Measurements from ENCODE around the gene CARD14.

CARD14 gene

GRCh38 chr17:80210348-80211108 is 40.7 kb downstream of the CARD14 start:
- DNase-seq (ENCODE audit: low read depth): no peak

DNA sequence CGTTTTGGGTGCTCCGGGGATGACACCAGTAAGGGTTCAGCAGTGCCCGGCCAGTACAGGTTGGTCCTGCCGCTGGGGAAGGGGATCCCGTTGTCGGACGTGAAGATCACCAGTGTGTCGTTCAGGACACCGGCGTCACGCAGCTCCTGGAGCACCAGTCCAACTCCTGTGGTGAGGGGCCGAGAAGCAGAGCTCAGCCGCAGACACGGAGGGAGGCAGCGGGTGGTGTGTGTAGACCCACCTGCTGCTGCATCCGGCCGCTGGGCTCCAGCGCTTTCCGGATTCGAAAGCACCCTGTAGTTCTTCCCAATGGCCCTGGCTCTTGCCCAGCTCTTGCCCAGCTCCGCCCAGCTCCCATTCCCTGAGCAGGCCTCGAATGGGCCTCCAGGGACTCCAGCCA is 42.3 kb downstream of the CARD14 start:
- DNase-seq (ENCODE audit: low read depth): no peak

DNA sequence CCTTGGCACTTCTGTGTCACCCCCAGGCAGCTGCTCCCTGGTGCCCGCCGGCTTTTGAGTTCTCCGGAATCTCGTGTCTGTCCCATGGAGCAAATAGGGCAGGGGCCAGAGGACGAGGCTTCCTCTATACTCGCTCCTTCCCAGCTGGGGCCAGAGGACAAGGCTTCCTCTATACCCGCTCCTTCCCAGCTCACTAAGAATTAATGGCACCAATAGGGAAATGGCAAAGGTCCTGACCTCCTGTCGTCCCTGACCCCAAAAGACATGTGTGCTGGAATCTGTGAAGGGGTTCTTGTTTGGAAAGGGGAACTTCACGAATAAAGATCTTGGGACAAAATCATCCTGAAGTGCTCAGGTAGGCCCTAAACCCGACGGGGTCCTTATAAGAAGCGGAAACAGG is 42.7 kb downstream of the CARD14 start:
- no peak for DNase-seq (ENCODE audit: low read depth)

GRCh38 chr17:80212962-80213642 is 43.3 kb downstream of the CARD14 start:
- DNase-seq (ENCODE audit: low read depth): no peak

DNA sequence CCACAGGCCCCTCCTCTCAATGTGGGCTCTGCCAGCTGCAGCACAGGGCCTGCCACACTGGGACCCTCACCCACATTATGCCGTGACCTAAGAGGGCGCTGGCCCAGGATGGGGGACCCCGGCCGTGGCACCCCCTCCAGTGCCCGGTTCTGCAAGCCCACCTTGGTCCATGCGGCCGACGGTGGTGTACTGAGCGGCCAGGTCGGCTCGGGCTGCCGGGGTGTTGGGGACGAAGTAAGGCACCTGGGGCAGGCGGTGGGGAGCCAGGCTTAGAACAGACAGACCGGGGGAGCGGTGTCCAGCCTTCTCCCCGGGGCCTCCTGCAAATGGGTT is 43.8 kb downstream of the CARD14 start:
- DNase-seq (ENCODE audit: low read depth): no peak

DNA sequence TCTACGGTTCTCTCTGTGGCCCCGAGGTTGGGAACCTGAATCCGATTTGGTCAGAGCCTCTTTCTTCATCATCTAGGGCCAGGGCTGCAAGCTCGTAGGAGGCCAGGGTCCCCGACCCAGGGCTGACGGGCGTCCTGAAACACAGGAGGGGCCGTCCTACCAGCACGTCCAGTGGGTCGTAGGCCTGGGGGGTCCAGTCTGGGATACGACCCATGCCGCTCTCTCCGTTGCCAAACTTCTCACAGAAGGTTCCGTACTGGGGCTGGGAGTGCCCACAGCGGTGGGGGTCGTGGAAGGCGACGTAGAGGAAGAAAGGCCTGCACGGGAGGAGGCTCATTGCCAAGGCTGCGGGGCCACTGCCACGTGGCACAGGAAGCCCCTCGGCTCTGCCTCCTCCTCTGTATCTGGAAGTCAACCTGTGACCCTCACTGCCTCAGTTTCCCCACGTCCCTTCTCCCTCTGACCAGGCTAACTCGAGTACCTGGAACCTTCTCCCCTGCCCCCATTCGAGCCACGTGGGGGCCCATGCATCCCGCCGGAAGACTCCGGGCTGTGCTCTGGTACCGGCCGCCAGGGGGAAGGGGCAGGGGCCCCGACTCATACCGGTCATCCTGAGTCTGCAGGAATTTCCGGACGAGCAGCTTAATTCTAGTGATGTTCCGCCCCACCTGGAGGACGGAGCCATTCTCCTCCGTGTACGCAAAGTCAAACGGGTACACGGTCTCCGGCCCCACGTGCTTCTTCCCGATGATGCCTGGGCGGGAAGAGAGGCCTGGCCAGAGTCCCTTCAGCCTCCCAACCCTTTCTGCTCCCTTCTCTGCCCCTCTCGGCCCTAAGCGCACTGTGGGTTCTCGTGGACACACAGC is 44.4 kb downstream of the CARD14 start:
- no peak for DNase-seq (ENCODE audit: low read depth)

- DNase-seq (ENCODE audit: low read depth): no peak
Measured at GRCh38 chr17:80214878-80215210, 45.0 kb downstream of the CARD14 start.

DNA sequence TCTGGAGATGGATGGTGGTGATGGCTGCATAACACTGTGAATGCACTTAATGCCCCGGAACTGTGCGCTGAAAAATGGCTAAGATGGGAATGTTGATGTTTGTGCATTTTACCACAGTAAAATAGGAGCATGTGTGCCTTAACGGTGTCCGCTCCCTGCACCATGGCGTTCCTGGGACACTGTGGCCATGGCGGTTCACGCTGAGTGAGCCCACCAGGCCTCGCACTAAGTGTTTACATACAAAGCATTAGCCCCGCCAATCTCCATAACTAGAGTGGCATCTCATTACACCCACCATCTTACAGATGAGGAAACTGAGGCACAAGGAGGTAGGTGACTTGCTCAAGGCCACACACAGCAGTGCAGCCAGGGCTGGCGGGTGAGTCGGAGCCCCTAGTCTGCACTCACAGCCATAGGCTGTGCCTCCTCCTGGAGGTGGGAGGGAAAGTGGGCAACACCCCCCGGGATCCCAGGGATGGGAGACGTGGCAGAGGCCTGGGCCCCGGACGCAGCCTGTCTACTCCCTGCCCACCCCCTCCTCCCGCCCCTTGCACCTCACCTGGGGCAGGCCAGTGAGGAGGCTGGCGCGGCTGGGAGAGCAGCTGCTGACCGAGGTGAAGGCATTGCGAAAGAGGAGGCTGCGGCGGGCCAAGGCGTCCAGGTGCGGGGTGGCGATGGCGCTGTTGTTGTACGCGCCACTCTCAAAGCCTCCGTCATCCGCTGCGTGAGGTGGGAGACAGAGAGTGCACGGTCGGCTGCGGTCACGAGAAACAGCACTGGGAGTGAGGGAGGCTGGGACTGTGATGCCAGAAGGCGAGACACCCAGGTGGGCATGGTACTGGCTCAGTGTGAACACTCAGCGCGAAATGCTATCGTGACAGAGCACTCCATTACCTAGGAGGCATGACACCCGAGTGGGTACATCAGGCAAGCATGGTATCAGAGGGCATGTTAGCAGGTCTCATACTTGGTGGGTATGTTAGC is 46.9 kb downstream of the CARD14 start:
- no peak for DNase-seq (ENCODE audit: low read depth)

GRCh38 chr17:80217703-80218362 is 48.0 kb downstream of the CARD14 start:
- no peak for DNase-seq (ENCODE audit: low read depth)

GRCh38 chr17:80218391-80218790 is 48.6 kb downstream of the CARD14 start:
- no peak for DNase-seq (ENCODE audit: low read depth)

- peak; percentile 78 for DNase-seq (ENCODE audit: low read depth)
Measured at GRCh38 chr17:80219013-80219762, 49.4 kb downstream of the CARD14 start.

DNA sequence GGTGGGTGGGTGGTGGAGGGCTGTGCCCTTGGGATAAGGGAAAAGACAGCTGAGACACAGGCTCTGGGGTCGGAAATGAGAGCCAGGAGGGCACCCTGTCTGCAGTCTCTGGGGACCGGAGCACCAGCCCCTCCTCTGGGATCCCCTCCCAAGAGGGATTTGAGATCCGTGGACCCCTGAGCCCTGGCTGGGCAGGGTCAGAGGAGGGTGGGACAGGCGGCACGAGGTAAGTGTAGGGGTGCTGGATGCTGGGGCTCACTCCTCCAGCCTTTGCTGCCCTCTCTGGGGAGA is 49.9 kb downstream of the CARD14 start:
- DNase-seq (ENCODE audit: low read depth): no peak

DNA sequence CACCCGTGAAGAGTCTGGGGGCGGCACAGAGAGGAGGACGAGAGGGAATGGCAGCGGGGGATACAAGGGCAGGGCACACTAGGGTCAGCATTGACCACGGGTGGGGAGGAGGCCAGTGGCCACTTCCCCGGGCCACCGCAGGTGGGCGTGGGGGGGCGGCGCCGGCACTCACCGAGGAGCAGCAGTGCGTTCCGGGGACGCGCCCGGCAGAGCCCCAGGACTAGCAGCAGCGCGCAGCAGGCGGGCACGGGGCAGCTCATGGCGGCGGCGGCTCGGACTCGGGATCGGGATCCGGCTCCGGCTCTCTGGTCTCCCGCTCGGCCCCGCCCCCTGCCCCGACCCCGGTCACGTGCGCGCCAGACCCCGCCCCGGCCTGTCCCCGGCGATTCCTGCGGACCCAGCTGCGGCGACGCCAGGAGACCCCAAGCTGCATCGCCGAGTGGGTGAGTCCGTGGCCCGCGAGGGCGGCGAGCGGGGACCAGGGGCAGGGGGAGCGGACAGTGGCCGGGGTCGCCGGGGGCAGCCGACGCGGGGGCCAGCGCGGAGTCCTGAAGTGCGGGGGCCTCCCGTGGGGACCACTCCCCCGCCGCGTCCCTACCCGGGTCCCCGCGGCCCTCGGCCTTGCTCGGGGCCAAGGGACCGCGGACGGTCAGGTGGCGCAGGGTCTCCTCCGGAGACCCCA is 50.4 kb downstream of the CARD14 start, which contains the start of the genes SGSH and SLC26A11:
SGSH (minus strand) TSS at position 280 of the 682 bp plus-strand sequence; CDS start at position 260, 20 bp downstream.
SLC26A11 (plus strand) TSS at position 374 of the 682 bp plus-strand sequence. CDS start 1,134 bp downstream, outside the sequence.
- DNase-seq (ENCODE audit: low read depth): peak; percentile 57

DNA sequence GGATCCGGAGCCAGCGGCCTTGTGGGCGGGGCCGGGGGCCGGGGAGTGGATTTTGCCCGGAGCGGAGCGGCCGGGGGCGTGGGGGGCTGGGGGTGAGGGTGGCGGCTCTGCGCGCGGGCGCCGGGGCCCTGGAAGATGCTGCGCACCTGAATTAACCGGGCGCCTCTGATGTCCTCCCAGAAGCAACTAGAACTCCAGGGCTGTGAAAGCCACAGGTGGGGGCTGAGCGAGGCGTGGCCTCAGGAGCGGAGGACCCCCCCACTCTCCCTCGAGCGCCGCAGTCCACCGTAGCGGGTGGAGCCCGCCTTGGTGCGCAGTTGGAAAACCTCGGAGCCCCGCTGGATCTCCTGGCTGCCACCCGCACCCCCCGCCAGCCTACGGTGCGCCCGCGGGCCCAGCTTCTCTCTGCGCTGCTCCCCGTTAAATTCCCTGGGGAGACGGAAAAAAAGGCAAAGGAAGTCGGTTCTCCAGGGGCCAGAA is 50.9 kb downstream of the CARD14 start:
- peak; percentile 12 for DNase-seq (ENCODE audit: low read depth)

DNA sequence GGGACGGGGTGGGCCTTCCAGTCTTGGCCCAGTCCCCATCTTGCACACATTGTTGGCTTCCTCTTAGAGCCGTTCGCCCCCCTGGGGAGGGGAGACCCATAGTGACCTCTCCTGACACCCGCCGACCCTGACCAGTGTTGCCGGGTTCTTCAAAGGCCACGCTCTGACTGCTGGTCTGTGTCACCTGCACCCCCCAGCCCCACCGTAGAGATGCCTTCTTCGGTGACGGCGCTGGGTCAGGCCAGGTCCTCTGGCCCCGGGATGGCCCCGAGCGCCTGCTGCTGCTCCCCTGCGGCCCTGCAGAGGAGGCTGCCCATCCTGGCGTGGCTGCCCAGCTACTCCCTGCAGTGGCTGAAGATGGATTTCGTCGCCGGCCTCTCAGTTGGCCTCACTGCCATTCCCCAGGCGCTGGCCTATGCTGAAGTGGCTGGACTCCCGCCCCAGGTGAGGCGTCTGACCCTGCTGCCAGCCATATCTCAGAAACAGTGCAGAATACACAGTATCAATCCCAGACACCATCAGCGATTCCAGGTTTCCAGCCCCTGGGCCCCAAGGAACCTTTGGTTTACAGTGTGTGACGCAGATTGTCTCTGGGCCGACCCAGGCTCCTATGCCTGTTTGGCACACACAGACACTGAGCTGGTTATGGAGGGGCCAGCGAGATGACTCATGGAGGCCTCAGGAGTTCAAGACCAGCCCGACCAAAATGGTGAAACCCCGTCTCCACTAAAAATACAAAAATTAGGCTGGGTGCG is 51.7 kb downstream of the CARD14 start:
- no peak for DNase-seq (ENCODE audit: low read depth)

DNA sequence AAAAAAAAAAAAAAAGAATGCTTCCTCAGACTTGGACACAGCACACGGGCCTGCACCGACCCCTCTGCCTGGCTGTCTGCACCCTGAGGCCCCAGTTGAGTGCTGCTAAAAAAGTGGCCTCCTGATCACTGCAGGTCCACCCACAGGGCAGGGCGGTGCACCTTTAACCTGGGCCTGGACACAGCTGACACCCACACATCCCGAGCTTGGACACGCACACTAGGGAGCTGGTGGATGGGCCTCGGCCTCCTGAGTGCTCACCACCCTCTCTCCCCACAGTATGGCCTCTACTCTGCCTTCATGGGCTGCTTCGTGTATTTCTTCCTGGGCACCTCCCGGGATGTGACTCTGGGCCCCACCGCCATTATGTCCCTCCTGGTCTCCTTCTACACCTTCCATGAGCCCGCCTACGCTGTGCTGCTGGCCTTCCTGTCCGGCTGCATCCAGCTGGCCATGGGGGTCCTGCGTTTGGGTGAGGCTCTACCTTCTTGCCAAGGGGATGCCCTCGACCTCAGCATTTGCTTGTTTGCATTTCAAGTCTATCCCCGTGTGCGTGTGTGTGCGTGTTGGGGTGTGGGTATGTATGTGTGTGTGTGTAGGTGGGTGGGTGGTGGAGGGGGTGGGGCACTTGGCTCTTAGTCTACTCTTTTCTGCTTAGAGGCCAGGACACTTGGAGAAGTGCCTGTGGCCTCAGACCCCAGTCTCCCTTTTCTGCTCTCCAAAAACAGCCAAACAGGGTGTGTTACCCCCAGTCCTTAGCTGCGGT is 52.7 kb downstream of the CARD14 start:
- no peak for DNase-seq (ENCODE audit: low read depth)

DNA sequence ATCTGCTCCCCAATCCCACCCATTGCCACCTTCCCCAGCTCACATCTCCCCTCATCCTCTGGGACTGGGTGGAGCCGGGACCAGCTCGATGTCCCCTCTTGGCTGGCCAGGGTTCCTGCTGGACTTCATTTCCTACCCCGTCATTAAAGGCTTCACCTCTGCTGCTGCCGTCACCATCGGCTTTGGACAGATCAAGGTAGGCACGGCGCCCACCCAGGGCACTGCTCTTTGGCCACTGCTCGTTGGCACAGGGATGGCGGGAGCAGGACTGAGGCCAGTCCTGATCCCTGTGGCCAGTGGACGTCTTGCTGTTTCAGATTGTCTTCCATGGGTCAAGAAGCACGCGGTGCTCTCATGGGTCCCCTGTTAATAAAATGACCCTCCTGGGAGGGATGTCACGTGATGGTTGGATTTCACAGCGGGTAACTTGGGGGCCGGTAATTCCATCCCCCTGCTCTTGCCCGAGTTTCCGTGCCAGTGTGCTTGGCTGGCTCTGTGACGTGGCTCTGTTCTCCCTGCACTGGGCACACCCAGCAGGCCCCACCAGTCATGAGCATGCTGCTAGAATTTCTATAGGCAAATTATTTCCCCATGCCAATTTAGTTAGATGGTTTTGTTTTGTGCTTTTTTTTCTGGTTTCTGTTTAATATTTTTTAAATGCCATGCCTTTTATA is 53.4 kb downstream of the CARD14 start:
- DNase-seq (ENCODE audit: low read depth): no peak

Measured in iris pigment epithelial cell (primary cell).